Activated T-helper 1 cell treated with anti-CD3 and anti-CD28 coated beads, Interleukin-2, amount 50 U/mL, for 16 hours (primary cell): Measurements from ENCODE around the gene PLEKHH1.

ENCODE experiments used
- DNase-seq, 2 donors: peaks; one replicate each; pipeline ENCODE4 v3.0.0-alpha.2; 2020; ENCODE audit warnings: low read depth in 1 of 2, low spot score in 1 of 2

Gene PLEKHH1

DNA sequence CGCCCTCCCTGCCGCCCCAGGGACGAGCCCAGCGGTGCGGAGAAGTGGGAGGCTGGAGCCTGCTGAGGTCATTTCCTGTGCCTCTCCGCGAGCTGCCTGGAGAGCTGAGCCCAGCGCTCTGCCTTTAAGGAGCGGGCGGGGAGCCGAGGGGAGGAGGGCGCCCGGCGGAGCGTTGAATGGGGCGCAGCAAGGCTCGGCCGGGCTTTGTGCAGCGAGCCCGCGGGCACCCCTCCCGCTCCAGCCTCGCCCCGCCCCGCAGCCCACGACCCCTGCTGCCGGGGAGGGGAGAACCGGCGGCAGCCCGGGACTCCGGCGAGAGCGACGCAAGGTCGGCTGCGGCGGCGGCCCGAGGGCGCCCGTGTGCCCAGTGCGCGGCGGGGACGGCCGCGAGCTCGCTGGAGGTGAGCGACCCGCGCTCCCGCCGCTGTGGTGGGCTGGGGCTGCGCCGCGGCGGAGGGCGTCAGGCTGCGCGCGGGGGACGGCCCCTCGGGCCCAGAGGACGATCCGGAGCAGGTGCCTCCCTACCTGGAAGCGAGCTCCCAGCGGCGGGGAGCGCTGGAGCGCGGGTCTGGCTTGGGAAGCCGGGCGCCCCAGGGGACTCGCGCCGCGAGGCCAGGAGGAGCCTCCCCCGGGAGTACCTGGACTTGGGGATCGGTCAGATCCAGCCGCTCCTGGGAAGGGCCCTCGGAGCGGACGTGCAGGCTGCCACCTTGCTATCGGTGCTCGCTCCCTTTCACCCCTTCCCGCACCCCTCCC, at the start of gene PLEKHH1:
PLEKHH1 (plus strand) TSS at position 293 of the 756 bp plus-strand sequence. CDS start 8,578 bp downstream, outside the sequence.
- DNase-seq = peak in 1 of 2 donors; percentile 20

DNA sequence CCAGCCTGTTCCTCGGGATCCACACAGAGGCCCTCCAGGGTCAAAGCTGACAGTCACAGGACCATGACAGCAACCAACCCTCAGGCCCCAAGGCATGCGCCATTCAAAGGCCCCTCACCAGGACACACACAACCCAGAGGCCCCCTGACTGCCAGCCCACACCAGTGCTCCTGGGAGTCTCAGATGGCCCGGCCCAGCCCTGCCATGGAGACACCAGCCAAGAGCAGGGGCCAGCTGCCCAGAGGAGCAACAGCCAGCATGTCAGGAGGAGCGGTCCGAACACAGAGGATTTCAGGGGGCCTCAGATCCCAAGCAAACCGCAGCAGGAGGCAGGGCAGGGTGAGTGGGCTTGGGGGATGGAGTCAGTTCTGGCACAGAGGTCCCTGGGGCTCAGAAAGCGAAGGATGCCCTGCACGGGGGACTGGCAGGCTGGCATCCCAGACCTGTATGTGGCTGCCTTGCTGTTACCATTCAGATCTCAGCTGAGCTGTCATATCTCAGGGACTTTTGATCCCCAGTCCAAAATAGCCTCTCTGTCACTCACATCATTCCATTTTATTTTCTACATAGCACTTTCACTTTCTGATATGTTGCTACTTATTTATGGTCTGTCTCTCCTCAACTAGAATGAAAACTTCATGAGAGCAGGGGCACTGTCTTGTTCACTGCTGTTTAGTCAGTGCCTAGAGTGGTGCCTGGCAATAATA, 49.4 kb upstream of the PLEKHH1 start:
- no peak for DNase-seq

DNA sequence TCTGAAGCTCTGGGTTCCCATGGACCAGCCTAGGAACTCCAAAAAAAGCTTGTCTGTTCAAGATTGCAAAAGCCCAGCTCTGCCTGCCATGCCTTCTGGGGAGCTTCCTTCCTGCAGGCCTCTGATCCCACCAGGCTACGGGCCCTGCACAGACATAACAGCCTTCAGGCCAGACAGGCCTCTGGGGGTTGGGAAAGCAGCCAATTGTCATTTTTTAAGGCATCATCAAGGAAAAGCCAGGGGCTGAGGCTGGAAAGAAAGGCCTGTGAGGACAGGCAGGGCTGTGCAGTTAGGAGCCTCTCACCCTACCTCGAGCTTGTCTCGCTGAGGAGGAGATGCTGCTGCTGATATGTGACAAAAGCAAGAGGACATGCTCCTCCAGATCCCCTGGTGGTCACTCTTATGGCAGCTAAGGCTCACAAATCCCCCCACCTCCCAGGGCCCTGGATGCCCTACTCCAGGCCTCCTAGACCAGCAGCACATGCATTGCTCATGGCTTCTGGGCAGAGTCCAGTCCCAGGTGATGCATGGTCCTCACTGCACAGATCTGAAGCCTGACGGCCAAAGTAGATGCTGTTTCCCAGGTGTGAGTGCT, 47.5 kb upstream of the PLEKHH1 start:
- no peak for DNase-seq

DNA sequence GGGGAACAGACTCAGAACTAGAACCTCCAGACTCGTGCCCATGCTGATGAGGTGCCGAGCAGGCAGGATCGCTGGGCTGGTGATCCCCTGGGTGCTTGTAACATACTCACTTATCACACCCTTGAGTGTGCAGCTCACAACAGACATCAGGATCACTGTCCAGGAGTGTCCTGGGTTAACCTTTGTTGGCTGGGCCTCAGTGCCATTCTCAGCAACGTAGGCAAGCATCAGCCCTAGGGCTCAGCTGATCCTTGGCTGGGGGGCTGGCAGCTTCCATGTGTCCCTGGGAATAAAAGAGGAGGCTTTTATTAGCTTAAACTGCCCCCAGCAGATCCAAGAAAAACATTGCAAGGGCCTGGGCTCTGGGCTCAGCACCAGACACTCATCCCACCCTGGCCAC, 46.2 kb upstream of the PLEKHH1 start:
- no peak for DNase-seq

DNA sequence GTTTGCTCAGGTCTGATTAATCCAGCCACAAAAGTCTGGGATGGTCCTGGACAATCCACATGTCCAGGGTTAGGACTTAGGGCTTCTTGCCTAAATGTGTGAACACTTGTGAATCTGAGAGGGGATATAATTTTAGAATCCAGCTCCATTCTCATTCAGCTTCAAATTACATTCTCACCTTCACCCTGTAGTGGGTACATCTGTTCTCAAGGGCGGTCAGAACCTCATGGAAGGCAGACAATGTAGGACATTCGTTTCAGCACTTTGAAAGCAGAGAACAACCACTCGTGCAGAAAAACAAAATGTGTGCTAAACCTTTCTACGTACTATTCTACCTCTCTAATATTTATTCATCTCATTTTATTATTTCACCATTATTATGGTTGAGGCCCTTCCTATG, 45.8 kb upstream of the PLEKHH1 start:
- DNase-seq = no peak

DNA sequence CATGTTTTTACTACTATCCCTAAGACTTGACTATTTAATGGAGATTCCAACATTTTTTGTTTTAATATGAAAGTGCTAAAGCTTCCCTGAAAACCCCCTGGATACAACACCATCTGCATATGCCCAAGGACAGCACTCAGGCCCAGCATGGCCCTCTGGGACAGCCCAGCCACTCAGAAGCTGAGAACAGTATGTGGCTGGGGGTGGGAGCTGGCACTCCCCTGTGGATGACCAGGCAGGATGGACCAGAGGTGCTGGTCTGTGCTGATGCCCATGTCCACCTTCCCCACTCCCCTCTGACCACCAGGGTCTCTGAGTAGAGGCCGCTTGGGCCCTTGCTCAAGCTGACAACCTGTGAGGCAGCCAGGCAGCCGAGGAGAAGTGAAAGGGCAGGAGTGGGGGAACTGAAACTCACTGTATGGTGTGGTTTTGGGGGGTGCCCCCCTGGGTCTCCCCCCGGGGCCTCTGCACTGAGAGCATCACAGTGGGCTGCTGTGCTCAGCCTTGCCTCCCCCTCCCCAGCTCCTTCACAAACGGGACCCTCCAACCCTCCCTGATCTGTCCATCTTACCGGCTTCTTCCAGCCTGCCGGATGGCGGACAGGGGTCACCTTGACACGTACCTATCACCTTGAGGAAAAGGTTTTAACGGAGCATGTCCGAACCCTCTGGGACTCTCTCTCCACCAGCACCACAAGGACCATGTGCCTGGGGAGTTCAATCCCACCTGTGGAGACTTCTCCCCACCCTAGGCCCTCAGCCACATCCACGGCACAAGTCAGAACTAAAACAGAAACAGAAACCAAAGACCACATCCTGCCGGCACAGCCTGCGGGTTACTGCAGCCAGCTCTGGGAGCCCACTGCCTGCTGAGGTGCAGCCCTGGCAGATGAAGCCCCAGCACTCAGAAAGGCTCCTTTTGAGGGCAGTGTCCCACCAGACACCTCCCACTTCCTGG, 44.9 kb upstream of the PLEKHH1 start, which contains the start of gene TMEM229B:
TMEM229B (minus strand) TSS at position 785 of the 957 bp plus-strand sequence. CDS start 14,798 bp downstream, outside the sequence.
- peak; percentile 39 to 51 for DNase-seq

DNA sequence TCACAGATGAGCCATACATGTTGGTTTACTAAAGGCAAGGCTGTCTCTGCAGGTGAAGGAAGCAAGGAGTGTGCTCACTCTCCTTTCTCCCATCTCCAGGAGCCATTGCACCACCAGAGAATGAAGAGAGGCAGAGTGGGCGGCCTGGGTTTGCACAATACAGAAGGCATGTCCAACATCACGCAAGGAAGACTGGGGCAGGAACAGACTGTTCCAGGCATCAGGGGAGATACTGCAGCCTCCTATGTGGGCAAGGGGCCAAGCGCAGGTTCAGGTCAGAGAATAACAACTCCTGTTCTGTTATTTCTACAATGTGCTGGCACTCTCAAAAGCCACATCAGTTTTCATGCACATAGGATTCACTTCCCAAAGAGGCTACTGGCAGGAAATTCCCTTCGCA, 42.9 kb upstream of the PLEKHH1 start:
- DNase-seq = no peak

DNA sequence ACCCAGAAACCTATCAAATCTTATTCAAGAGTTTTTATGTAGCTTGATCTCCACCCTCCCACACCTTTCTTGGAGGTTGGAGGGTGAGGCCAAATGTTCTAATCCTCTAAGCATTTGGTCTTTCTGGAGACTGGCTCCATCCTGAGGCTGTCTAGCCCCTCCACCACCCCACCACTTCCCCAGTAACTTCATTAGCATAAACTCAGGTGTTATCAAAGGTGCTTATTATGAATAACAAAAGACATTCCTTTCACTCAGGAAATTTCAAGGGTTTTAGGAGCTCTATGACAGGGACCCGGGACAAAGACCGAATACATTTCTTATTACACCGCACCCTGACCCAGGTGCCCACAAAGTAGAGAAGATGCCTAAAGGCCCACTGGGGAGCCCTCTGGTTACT, 41.8 kb upstream of the PLEKHH1 start:
- no peak for DNase-seq

DNA sequence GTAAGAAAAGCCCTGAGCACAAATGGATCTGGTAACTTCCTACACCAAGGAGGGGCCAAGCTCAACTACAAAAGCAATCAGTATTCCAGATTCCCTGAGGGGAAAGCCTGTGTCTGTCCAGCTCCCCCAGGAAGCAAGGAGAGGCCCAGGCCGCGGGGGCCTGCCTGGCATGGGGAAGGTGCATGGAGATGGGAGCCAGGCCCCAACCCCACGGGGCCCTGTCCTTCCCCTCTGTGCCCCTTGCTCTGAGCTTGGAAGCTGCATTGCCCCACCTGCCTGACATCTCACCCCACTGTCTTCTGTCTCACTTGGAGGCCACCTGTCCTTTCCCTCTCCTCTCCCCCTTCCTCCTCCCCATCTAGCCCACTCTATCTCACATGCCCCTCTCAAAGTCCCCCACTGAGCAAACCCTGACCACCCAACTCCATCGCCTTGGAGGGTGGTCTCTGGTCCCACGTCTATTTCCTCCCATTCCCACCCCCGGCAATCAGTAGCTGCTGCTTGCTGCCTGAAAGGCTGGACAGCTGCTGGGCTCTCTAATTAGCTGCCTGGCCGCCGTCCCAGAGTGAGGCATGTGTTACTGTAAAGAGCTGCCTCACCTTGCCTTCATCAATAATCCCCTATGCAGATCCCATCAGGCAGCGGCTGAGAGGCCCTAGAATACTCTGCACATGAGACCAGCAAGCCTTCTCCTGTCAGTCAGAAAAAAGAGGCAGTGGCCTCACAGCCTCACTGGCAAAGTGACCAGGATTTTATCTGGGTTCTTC, 41.2 kb upstream of the PLEKHH1 start:
- no peak for DNase-seq

DNA sequence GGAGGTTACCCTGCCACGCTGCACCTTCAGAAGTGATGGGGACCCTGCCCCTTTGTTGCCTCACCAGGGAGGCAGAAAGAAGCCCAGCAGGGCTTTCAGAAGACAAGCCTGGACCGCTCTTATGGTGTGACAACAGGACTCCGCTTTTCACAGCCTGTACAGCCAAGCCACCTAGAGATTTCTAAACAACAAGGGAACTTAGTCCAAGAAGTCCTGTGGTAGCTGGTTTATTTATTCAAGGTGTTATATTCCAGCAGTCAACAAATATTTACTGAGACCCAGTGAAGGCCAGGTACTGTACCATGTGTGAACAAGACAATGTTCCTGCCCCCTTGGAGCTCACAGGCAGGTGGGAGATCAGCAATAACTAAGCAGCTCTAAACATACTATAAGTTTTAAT, 40.6 kb upstream of the PLEKHH1 start:
- no peak for DNase-seq

DNA sequence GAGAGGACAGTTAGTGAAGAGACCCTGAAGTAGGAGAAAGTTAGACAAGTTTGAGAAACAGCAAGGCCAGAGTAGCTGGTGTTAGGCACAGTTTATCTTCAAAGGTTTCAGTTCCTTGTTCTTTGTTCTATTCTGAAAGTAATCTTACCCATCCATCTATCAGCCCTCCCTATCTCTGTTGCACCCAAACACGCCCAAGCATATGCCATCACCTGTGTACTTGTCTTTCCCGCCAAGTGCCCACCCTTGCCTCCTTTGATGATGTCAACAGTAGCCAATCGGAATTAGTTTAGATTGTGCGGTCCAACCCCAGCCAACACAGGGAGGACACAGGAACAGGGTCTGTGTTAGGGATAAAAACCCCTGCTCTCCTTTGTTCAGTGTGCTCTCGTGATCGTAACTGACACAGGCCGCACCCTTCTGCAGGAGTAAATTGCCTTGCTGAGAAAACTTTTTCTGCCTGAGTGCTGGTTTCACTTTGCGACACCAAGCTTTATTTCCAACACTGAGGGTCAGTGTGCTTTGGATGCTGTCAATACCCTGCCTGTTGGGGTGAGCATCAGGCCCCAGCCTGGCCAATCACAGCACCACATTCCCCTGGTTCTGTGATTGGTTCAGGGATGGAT, 39.9 kb upstream of the PLEKHH1 start:
- no peak for DNase-seq

DNA sequence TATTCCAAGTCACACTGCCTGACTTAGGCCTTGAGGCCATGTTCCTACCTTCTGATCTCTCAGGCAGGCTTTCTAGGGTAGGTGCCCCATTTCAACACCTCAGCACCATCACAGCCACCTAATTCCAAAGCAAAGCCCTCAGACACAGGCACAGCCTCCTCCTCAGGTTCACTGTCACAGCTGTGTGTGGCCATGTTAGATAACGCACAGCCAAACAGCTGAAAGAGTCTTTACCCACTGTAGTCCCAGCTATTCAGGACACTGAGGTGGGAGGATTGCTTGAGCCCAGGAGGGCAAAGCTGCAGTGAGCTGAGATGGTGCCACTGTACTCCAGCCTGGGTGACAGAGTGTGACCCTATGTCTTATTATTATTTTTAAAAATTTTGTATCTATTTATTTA, 37.3 kb upstream of the PLEKHH1 start:
- DNase-seq = no peak

DNA sequence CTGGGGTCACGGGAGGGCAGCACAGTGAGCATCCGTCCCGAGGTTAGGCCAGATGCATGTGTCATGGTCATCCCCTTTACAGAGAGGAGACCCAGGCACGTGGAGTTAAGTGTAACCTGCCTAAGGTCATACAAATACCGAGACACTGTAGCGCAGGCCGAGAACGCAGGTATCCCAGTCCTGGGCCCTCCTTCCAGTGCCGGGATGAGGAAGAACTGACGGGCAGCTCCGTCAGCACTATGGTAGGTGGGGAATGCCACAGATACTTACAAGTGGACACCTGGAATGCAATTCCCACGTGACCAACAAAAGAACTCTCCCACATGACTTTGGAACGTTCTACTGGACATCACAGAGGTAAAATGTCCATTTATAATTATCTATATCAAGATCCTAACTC, 35.9 kb upstream of the PLEKHH1 start:
- no peak for DNase-seq

DNA sequence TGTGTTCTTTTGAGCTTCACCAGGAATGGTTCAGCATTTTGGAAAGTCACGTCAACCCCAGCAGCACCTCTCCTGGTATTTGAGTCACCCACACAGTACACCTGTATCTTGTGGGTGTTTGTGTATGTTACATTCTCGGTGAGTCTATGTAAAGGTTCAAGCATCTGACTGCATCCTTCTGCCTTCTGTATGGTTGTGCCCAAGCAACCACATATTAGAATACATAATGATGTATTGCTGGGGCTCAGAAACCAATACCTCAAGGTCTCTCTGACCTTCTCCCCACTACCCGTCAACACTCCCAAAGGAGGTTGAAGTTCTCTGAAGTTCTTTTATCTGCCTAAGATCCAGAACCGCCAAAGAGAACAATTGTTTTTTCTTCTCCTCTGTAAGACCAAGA, 35.4 kb upstream of the PLEKHH1 start:
- no peak for DNase-seq

DNA sequence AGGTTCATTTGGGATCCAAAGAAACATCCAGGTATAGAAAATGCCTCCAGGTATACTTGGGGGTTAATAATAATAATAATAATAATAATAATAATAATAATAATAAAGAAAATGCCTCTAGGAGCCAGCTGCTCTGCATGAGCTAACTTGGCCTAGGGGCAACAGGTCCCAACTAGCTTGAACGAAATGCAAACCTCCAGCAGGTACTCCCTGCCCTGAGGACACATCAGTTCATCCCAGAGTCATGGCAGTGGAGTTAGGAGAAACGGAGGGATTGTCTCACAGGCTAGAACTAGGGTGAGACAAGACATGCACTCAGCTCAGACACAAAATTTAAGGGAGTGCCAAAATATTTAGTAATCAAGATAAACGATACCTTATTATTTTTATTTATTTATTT, 32.1 kb upstream of the PLEKHH1 start:
- no peak for DNase-seq

DNA sequence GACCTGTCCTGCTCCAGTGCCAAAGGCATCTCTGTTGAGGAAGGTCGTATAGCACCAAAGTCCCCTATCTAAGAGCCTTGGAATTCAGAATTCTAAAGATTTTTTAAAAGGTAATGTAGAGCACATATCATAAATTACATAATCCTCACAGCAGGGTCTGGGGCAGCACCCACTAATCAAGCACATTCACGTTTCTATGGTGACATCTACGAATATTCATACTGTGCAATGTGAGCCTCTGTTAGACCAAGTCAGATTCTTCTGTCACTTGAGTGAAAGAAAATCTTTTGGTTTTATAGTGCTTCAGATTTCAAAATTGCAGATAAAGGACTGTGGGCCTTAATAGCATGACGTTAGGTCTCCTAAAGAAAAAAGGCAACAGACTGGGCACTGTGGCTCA, 31.4 kb upstream of the PLEKHH1 start:
- DNase-seq = no peak

DNA sequence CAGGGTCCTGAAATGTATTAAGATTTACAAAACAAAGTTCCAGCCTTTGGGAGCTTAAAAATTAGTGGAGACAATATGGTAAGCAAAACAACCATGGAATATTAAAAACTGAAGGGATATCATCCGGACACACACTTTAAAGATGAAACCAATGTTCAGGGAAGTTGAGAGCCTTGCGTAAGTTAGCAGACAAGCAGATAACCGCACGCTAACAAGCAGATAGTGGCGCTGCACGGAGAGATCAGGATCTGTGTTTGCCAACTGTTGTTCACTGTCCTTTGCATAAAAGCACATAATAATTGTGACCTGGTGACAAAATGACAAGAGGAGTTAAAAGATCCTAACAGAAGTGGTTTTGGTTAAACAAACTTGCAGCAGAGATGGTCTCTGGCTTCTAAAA, 30.2 kb upstream of the PLEKHH1 start:
- no peak for DNase-seq

DNA sequence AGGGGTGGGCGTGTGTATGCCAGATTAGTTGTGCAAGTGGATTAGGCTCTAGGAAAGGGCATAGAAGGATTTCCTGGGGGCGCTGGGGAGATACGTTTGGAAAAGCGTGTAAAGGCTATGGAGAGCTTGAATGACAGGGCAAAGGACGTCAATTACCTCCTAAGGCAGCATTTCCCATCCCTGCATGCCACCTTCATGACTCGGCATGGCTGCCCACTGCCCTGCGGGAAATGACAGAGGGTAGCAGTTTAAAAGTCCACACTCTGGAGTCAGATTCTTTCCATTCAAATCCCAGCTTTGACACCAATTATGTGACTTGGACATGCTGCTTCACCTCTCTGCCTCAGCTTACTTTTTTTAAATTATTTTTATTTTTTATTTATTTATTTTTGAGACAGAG, 29.8 kb upstream of the PLEKHH1 start:
- no peak for DNase-seq

DNA sequence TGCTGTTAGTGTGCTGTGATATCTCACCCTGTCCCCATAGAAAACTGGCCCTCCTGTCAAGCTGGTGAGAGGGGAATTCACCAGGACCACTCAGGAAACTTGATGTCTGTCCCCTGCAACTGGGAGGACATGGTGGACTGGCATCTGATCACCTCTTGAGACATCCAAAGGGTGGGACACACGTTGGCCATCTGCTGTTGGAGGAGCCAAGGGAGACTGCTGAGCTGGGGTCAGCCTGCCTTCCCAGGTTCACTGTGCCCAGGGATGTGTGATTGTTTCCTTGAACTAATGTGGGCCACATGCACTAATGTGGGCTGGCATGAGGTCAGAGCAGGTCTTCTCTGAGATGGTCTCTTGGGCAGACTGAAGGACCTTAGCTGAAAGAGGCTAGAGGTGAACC, 27.8 kb upstream of the PLEKHH1 start:
- no peak for DNase-seq

DNA sequence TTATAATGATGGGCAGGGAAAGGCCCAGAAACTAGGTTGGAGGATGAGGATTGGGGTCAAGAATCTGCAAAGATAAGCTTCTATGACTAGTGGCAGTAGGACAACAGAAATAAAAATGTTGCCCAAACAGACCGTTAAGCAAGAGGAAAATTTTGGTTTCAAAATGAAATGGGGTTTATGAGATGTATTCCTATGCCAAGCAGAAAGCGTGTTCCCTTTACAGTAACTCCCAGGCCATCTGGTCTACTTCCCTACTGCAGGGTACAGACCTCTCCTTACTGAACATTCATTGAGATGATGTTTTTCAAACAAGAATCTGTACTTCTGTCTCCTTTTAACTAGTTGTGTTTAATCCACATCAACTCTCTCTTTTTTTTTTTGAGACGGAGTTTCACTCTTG, 24.1 kb upstream of the PLEKHH1 start:
- no peak for DNase-seq
